Measurements from ENCODE around the gene ATXN7L2. TPM values are rescaled to one million over a fixed set of nuclear protein-coding genes. Genes with fewer than 3 reads are reported as not detected.

The ATXN7L2 gene
- total and polyA plus RNA-seq, 2 donors from 2014 or later: 5.7 to 7.3 TPM

DNA sequence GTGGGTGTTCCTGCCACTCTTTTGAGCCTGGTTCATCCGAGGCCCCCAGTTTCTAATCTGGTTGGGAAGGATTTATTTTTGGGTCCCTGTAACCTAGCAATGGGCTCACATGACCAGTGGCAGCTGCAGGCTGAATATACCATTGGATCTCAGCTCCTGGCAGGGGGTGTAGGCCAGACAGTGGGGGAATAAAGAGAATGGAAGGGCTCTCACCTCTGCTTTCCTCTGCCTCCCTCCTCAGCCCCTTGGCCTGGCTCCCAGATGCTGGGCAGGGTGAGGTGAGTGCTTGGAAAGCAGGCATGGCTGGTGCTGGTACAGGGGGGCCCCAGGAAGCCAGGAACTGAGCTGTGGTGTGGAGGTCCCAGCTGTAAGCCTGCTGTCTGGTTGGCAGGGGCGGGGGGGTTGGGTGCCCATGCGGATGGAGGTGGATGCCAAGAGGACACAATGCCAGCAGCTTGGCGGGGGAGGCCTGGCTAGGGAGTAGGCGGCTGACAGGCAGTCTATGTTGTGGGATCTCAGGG is 52.3 kb downstream of the ATXN7L2 start:
- Histone ChIP-seq H3K9me3 (ENCODE audit: control insufficient read depth in 2 of 3, insufficient read depth in 1 of 3, low read length in 3 of 3) (no peaks in the 10 kb centered on the region), H3K27ac (ENCODE audit: low read depth in 2 of 2, low read length in 2 of 2) (no peak overlapping the region), H3K9ac (ENCODE audit: low read length in 3 of 3) (no peak overlapping the region), H3K27me3 (ENCODE audit: control insufficient read depth, insufficient read depth, low read length) (no peaks in the 10 kb centered on the region), H3K4me1 (ENCODE audit: control insufficient read depth in 2 of 3, insufficient read depth in 2 of 3, low read depth in 1 of 3, low read length in 3 of 3) (peaks cover 0 to 4% (median 0%) of the 10 kb centered on the region in 3 donors), H3K4me3 (ENCODE audit: low read length in 3 of 3) (no peak overlapping the region), H3K36me3 (ENCODE audit: control insufficient read depth in 2 of 3, insufficient read depth in 3 of 3, low read length in 3 of 3) (no peaks in the 10 kb centered on the region)
- no peak for FAIRE-seq
- no peak for DNase-seq
- TF ChIP-seq, protein P1, sequence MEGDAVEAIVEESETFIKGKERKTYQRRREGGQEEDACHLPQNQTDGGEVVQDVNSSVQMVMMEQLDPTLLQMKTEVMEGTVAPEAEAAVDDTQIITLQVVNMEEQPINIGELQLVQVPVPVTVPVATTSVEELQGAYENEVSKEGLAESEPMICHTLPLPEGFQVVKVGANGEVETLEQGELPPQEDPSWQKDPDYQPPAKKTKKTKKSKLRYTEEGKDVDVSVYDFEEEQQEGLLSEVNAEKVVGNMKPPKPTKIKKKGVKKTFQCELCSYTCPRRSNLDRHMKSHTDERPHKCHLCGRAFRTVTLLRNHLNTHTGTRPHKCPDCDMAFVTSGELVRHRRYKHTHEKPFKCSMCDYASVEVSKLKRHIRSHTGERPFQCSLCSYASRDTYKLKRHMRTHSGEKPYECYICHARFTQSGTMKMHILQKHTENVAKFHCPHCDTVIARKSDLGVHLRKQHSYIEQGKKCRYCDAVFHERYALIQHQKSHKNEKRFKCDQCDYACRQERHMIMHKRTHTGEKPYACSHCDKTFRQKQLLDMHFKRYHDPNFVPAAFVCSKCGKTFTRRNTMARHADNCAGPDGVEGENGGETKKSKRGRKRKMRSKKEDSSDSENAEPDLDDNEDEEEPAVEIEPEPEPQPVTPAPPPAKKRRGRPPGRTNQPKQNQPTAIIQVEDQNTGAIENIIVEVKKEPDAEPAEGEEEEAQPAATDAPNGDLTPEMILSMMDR (IDR thresholded peaks at IDR 0.05; ENCODE audit: borderline replicate concordance, extremely low read depth, insufficient read depth): no peak
- intact Hi-C loops (cut with DNase I): loop anchor here (10.0 kb wide), 1 partner anchor 89 kb away; no protein-coding TSS in a partner anchor

DNA sequence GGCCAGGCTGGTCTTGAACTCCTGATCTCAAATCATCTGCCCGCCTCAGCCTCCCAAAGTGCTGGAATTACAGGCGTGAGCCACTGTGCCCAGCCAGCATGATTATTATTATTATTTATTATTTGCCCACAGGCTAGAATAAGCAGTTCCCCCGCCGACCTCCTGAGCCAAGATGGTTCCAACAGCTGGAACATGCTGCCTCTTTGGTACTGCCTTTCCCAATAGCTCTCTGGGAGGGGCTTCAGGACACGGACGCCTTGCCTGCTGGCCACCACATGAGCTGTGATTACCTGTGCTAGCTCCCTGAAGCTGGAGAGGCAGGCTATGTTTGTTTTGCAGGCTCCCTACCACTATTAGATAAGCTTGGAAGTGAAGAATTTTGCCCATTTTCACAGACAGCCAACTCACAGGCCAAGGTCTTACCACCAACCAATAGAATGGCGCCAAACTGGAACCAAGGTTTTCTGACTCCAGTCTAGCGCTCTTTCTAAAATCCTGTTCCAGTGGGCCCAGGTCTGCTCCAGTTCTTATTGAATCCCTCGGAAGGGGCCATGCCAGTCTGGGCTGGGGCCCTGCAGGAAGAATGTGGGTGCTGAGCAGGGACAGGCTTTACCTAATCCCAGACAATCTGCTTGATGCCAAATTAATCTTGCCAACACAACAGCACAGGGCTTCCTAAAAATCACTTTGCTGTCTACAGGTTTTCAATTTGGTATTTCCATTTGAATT is 53.9 kb downstream of the ATXN7L2 start:
- H3K27me3 ChIP-seq (ENCODE audit: control insufficient read depth, insufficient read depth, low read length): no peaks in the 10 kb centered on the region
- H3K4me3 ChIP-seq (ENCODE audit: low read length in 3 of 3): no peak overlapping the region
- H3K36me3 ChIP-seq (ENCODE audit: control insufficient read depth in 2 of 3, insufficient read depth in 3 of 3, low read length in 3 of 3): no peaks in the 10 kb centered on the region
- TF ChIP-seq, protein P1 (IDR thresholded peaks at IDR 0.05; ENCODE audit: borderline replicate concordance, extremely low read depth, insufficient read depth): no peak
- no peak overlapping the region for H3K9ac ChIP-seq (ENCODE audit: low read length in 3 of 3)
- DNase-seq (no peak), FAIRE-seq (no peak)
- intact Hi-C loops (cut with DNase I): loop anchor here (10.0 kb wide), 1 partner anchor 87 kb away; no protein-coding TSS in a partner anchor
- H3K9me3 ChIP-seq (ENCODE audit: control insufficient read depth in 2 of 3, insufficient read depth in 1 of 3, low read length in 3 of 3): no peaks in the 10 kb centered on the region
- peaks cover 0 to 2% (median 0%) of the 10 kb centered on the region in 3 donors for H3K4me1 ChIP-seq (ENCODE audit: control insufficient read depth in 2 of 3, insufficient read depth in 2 of 3, low read depth in 1 of 3, low read length in 3 of 3)
- H3K27ac ChIP-seq (ENCODE audit: low read depth in 2 of 2, low read length in 2 of 2): no peak overlapping the region

DNA sequence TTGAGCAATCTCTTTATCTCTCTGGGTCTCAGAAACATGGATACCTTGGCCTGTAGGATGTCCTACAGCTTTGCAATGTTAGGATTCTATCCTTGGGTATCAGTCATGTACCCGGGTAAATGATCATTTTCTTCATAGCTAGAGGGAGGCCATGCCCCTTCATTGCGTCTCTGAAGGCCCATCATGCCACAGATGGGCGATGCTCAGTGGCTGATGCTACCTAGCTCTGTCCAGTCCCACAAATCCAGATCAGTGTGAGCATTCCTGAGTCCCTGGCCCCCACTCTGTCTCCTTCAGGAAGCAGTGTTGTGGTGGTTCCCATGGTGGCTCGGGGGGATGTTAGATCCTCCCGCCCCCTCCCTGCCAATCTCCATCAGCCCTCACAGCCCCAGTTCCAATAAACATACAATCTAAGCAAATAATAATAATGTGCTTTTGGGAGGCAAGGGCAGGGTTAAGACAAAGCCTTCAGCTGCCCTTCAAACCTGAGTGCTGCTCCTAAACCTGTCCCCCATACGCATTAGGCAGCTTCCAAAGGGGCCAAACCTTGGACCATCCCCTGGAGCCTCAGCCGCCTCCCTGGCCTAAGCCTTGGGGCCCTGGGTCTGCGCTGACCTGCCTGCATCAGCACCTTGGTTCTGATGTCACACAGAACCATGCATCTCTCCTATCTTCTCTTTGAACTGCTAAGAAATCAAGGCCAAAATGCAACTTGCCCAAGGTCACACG is 55.3 kb downstream of the ATXN7L2 start:
- Histone ChIP-seq H3K4me1 (ENCODE audit: control insufficient read depth in 2 of 3, insufficient read depth in 2 of 3, low read depth in 1 of 3, low read length in 3 of 3) (no peaks in the 10 kb centered on the region), H3K36me3 (ENCODE audit: control insufficient read depth in 2 of 3, insufficient read depth in 3 of 3, low read length in 3 of 3) (no peaks in the 10 kb centered on the region), H3K27me3 (ENCODE audit: control insufficient read depth, insufficient read depth, low read length) (no peaks in the 10 kb centered on the region), H3K27ac (ENCODE audit: low read depth in 2 of 2, low read length in 2 of 2) (no peak overlapping the region), H3K9me3 (ENCODE audit: control insufficient read depth in 2 of 3, insufficient read depth in 1 of 3, low read length in 3 of 3) (no peaks in the 10 kb centered on the region), H3K9ac (ENCODE audit: low read length in 3 of 3) (no peak overlapping the region), H3K4me3 (ENCODE audit: low read length in 3 of 3) (no peak overlapping the region)
- no peak for FAIRE-seq
- no peak for DNase-seq
- TF ChIP-seq, protein P1 (IDR thresholded peaks at IDR 0.05; ENCODE audit: borderline replicate concordance, extremely low read depth, insufficient read depth): no peak
- intact Hi-C loops (cut with DNase I): loop anchor here (10.0 kb wide), 1 partner anchor 86 kb away; no protein-coding TSS in a partner anchor
